HCT116 (cell line): ENCODE measurements around the gene TIPARP. TPM values are rescaled to one million over a fixed set of nuclear protein-coding genes. Genes with fewer than 3 reads are reported as not detected.

ENCODE experiments used
- ATAC-seq: fragments of 200-7000 bp; cut with Tn5 transposase; 2 replicates; pipeline ENCODE4 v1.9.1; 2020; ENCODE audit warnings: mild to moderate bottlenecking, moderate library complexity
- BruUV-seq: library from RNA; stranded (reverse); fragments of 400-500 nt; replicated peaks from 2 replicates; lab custom pipeline; 2021; lab: Mats Ljungman, UMichigan
- CTCF ChIA-PET: fragments of 300-600 bp; sonication (Branson Sonifier 250); formaldehyde crosslinking; loops from one replicate; lab custom pipeline; 2021; ENCODE audit warnings: antibody characterized with exemption; lab: Charles Lee
- POLR2A ChIA-PET: fragments of 300-600, 350-600 bp; sonication (Branson Sonifier 250); formaldehyde crosslinking; loops from one replicate; lab custom pipeline; 2021; ENCODE audit warnings: antibody characterized with exemption; lab: Charles Lee
- RAD21 ChIA-PET, 2 experiments: fragments of 300-600 bp; sonication (Branson Sonifier 250); formaldehyde crosslinking; loops; one replicate each; lab custom pipeline; 2023; ENCODE audit warnings: low total read pairs in 2 of 2; ENCODE audit not compliant: uncharacterized antibody in 2 of 2, unreplicated experiment in 2 of 2, low non-redundant PET in 1 of 2; lab: Charles Lee
- DNase-seq: peaks from one replicate; pipeline ENCODE4 v3.0.0-alpha.2; 2010; ENCODE audit warnings: low read depth, low spot score
- H2AFZ ChIP-seq: fragments of 200-600 bp; shearing (Covaris generic), sonication (generic); 2 replicates; pipeline ENCODE4 v1.6.1; 2017; ENCODE audit warnings: low read depth, mixed run types, mixed read lengths, antibody characterized with exemption, low read length; ENCODE audit not compliant: poor library complexity, severe bottlenecking
- H3K27ac ChIP-seq: 2 replicates; pipeline ENCODE4 v1.5.1; 2012; ENCODE audit warnings: low read depth, low read length
- H3K27me3 ChIP-seq: fragments of 200-600 bp; sonication (generic); 2 replicates; pipeline ENCODE4 v1.6.1; 2016; ENCODE audit warnings: mixed run types, low read length, mixed read lengths; ENCODE audit not compliant: insufficient read depth
- H3K36me3 ChIP-seq, 2 experiments: fragments of 200-500 bp in 1 of 2; fragments of 200-600 bp in 1 of 2; sonication (Bioruptor generic) in 1 of 2; sonication (generic) in 1 of 2; 2 replicates each; pipeline versions ENCODE4 v1.5.1 to v1.6.1; 2014 to 2016; ENCODE audit warnings: low read length in 2 of 2, inconsistent platforms in 1 of 2, mixed read lengths in 1 of 2, mixed run types in 1 of 2; ENCODE audit not compliant: insufficient read depth in 2 of 2, control insufficient read depth in 1 of 2
- H3K4me1 ChIP-seq, 2 experiments: fragments of 200-600 bp in 1 of 2; sonication (generic) in 1 of 2; 2 replicates each; pipeline versions ENCODE4 v1.5.1 to v1.6.1; 2012 to 2017; ENCODE audit warnings: low read length in 2 of 2, inconsistent platforms in 1 of 2, mild to moderate bottlenecking in 1 of 2, mixed read lengths in 1 of 2, mixed run types in 1 of 2, moderate library complexity in 1 of 2; ENCODE audit not compliant: insufficient read depth in 2 of 2, control insufficient read depth in 1 of 2
- H3K4me2 ChIP-seq: fragments of 200-600 bp; sonication (generic); 2 replicates; pipeline ENCODE4 v1.6.1; 2017; ENCODE audit warnings: mixed run types, low read length, mixed read lengths
- H3K4me3 ChIP-seq, 2 experiments: fragments of 200-600 bp in 1 of 2; sonication (generic) in 1 of 2; replicated peaks in 1 of 2; 2 replicates each; pipeline ENCODE4 v1.5.1; 2011 to 2016; ENCODE audit warnings: low read length in 2 of 2, control low read depth in 1 of 2, low read depth in 1 of 2, mild to moderate bottlenecking in 1 of 2, mixed read lengths in 1 of 2, mixed run types in 1 of 2
- H3K79me2 ChIP-seq: fragments of 200-600 bp; sonication (generic); 2 replicates; pipeline ENCODE4 v1.6.1; 2017; ENCODE audit warnings: mild to moderate bottlenecking, mixed run types, low read length, moderate library complexity, mixed read lengths; ENCODE audit not compliant: insufficient read depth
- H3K9ac ChIP-seq: fragments of 200-600 bp; sonication (generic); 2 replicates; pipeline ENCODE4 v1.6.1; 2016; ENCODE audit warnings: low read length, mixed read lengths
- H3K9me2 ChIP-seq: fragments of 200-600 bp; sonication (generic), shearing (Covaris generic); 2 replicates; pipeline ENCODE4 v1.6.1; 2017; ENCODE audit warnings: mixed run types, mild to moderate bottlenecking, moderate library complexity; ENCODE audit not compliant: insufficient read depth
- H3K9me3 ChIP-seq, 2 experiments: fragments of 200-500 bp in 1 of 2; fragments of 200-600 bp in 1 of 2; sonication (Bioruptor generic) in 1 of 2; sonication (generic) in 1 of 2; 2 replicates each; pipeline ENCODE4 v1.6.1; 2014 to 2017; ENCODE audit warnings: low read length in 2 of 2, mixed read lengths in 2 of 2, inconsistent platforms in 1 of 2, low read depth in 1 of 2, mild to moderate bottlenecking in 1 of 2, mixed run types in 1 of 2, moderate library complexity in 1 of 2; ENCODE audit not compliant: control insufficient read depth in 1 of 2, insufficient read depth in 1 of 2
- H4K20me1 ChIP-seq: fragments of 200-600 bp; sonication (generic), shearing (Covaris generic); 2 replicates; pipeline ENCODE4 v1.6.1; 2017; ENCODE audit warnings: mixed run types, mild to moderate bottlenecking, moderate library complexity; ENCODE audit not compliant: insufficient read depth
- CBX3 ChIP-seq: IDR thresholded peaks from 2 replicates; pipeline ENCODE4 v1.6.1; 2012; ENCODE audit warnings: low read depth
- CEBPB ChIP-seq: IDR thresholded peaks from 2 replicates; pipeline ENCODE4 v1.6.1; 2012; ENCODE audit warnings: low read depth
- ELF1 ChIP-seq: IDR thresholded peaks from 2 replicates; pipeline ENCODE4 v1.6.1; 2012; ENCODE audit warnings: low read depth, borderline replicate concordance
- FOSL1 ChIP-seq: IDR thresholded peaks from 2 replicates; pipeline ENCODE4 v1.6.1; 2012; ENCODE audit warnings: low read depth
- POLR2AphosphoS5 ChIP-seq: IDR thresholded peaks from 2 replicates; pipeline ENCODE4 v1.6.1; 2011; ENCODE audit warnings: mild to moderate bottlenecking, low read depth, low read length, moderate library complexity
- TCF7L2 ChIP-seq: IDR thresholded peaks from 2 replicates; pipeline ENCODE4 v1.7.0; 2011; ENCODE audit warnings: borderline replicate concordance, inconsistent platforms; ENCODE audit not compliant: insufficient read depth, insufficient read length; ENCODE audit errors: extremely low read depth
- ZBTB33 ChIP-seq: IDR thresholded peaks from 2 replicates; pipeline ENCODE4 v1.6.1; 2011; ENCODE audit warnings: mild to moderate bottlenecking, low read length, moderate library complexity; ENCODE audit not compliant: insufficient replicate concordance; ENCODE audit errors: extremely low read depth
- ZFX ChIP-seq: fragments of 450-650 bp; IDR thresholded peaks from 2 replicates; pipeline ENCODE4 v1.6.1; 2017
- intact Hi-C: fragments of 100-400 bp; cut with micrococcal nuclease; formaldehyde crosslinking; loops from 2 replicates; pipeline ENCODE4 v1.10.0; 2022
- total RNA-seq: library from RNA; stranded (reverse); gene quantifications from one replicate; pipeline ENCODE4 v1.2.1, GENCODE V29; 2021; ENCODE audit not compliant: unreplicated experiment

Gene TIPARP
- total RNA-seq, 1 experiment from 2014 or later, result 51.3 TPM

- ChIA-PET RAD21 (no interaction called here), POLR2A (no interaction called here), CTCF (no interaction called here)
- DNase-seq, result no peak
- ATAC-seq, result no peak
- no peak for TF ChIP-seq FOSL1
- TF ChIP-seq POLR2AphosphoS5, result no peak
- TF ChIP-seq CEBPB, result no peak
- TF ChIP-seq TCF7L2, result no peak
- no peak for TF ChIP-seq ZBTB33
- no peak for TF ChIP-seq CBX3
- no peak for TF ChIP-seq ZFX
- peaks cover 23 to 61% of the 10 kb centered on the region in 2 experiments for H3K36me3 ChIP-seq
- peaks cover 100% of the 10 kb centered on the region for H3K79me2 ChIP-seq
- no peak overlapping the region for H3K4me2 ChIP-seq
- peaks cover 62% of the 10 kb centered on the region; the same call in 1 of the 2 replicates for H4K20me1 ChIP-seq
- H3K4me1 ChIP-seq, result peaks cover 0 to 25% of the 10 kb centered on the region in 2 experiments; a peak in 1 of 4 replicates
- H3K27ac ChIP-seq, result no peak overlapping the region
- no peaks in the 10 kb centered on the region for H3K9me3 ChIP-seq
- H2AFZ ChIP-seq, result no peak overlapping the region
- no peaks in the 10 kb centered on the region for H3K27me3 ChIP-seq
- no TSS peak for BruUV-seq
- H3K9me2 ChIP-seq, result no peaks in the 10 kb centered on the region
- intact Hi-C loops, result no loop called here
- H3K4me3 ChIP-seq, result no peak overlapping the region
- no peak overlapping the region for H3K9ac ChIP-seq
Observed at GRCh38 chr3:156693166-156693565, 18.8 kb downstream of the TIPARP start.

GRCh38 chr3:156694536-156694935 lies 20.1 kb downstream of the TIPARP start:
- no peaks in the 10 kb centered on the region for H3K9me2 ChIP-seq
- H3K27me3 ChIP-seq, result no peaks in the 10 kb centered on the region
- H3K36me3 ChIP-seq, result peaks cover 23 to 65% of the 10 kb centered on the region in 2 experiments
- intact Hi-C loops, result no loop called here
- H3K27ac ChIP-seq, result no peak overlapping the region
- no peak overlapping the region for H2AFZ ChIP-seq
- H3K4me1 ChIP-seq, result peaks cover 0 to 20% of the 10 kb centered on the region in 2 experiments; a peak in 1 of 4 replicates
- RAD21 ChIA-PET, result no interaction called here
- no peak overlapping the region for H3K4me3 ChIP-seq
- no peak overlapping the region for H3K4me2 ChIP-seq
- BruUV-seq, result no TSS peak
- no peak overlapping the region for H3K9ac ChIP-seq
- DNase-seq (no peak), ATAC-seq (no peak)
- POLR2A ChIA-PET, result no interaction called here
- H3K79me2 ChIP-seq, result peaks cover 100% of the 10 kb centered on the region
- CTCF ChIA-PET, result no interaction called here
- TF ChIP-seq ELF1, result no peak
- TF ChIP-seq, all 23 proteins: peak for 0
- Histone ChIP-seq H4K20me1 (peaks cover 51% of the 10 kb centered on the region; the same call in 1 of the 2 replicates), H3K9me3 (no peaks in the 10 kb centered on the region)
